Peyer's patch (tissue), 4 donors: ENCODE measurements around the gene PIK3C2A.

Experiments
- POLR2A ChIP-seq, 2 donors: fragments of 450-650 bp; IDR thresholded peaks; one replicate each; pipeline ENCODE4 v1.5.1; 2017; ENCODE audit warnings: antibody characterized with exemption in 2 of 2, mild to moderate bottlenecking in 2 of 2, moderate library complexity in 2 of 2
- TF ChIP-seq, protein P1 (sequence below), 6 experiments: fragments of 450-650 bp in 4 of 6; fragments of 200-600 bp in 2 of 6; sonication (generic) in 1 of 6; IDR thresholded peaks; one replicate each; pipeline ENCODE4 v1.5.1; 2017 to 2019; ENCODE audit warnings: antibody characterized with exemption in 6 of 6, mild to moderate bottlenecking in 3 of 6, moderate library complexity in 1 of 6

DNA sequence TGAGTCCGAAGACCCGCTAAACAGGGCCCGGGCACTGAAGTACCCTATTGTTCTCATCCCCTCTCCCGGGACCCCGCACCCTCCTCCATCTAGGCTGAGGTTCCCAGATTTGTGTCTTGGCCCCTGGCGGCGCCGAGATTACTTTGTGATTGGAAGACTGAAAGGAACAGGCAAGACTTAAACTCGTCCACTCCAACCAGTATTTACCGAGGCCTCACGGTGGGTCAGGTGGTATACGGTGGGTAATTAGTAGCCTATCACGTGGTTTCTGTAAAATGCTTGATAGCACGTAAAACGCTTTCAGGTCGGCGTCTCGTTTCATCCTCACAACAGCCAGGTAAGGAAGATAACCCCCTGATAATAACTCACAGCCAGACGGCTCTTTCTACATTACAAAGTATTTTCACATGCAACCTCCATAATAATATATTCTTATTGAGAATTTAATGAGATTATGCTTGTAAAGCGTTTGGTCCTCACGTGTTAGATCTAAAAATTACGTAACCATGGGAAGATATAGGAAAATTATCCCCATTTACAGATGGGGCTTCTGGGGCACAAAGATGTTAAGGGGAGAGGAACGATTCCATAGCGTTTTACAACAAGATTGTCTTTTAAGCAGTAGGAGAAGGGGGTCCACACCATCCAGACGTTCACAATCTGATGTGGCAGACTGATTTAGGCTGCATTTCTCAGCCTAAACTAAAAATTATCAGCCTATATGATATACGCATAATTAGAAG, 642 bp upstream of the PIK3C2A start:
- TF ChIP-seq POLR2A (IDR thresholded peaks at IDR 0.05), result no peak
- TF ChIP-seq, protein P1, sequence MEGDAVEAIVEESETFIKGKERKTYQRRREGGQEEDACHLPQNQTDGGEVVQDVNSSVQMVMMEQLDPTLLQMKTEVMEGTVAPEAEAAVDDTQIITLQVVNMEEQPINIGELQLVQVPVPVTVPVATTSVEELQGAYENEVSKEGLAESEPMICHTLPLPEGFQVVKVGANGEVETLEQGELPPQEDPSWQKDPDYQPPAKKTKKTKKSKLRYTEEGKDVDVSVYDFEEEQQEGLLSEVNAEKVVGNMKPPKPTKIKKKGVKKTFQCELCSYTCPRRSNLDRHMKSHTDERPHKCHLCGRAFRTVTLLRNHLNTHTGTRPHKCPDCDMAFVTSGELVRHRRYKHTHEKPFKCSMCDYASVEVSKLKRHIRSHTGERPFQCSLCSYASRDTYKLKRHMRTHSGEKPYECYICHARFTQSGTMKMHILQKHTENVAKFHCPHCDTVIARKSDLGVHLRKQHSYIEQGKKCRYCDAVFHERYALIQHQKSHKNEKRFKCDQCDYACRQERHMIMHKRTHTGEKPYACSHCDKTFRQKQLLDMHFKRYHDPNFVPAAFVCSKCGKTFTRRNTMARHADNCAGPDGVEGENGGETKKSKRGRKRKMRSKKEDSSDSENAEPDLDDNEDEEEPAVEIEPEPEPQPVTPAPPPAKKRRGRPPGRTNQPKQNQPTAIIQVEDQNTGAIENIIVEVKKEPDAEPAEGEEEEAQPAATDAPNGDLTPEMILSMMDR (IDR thresholded peaks at IDR 0.05), result no peak
